ENCODE measurements around the gene NDUFAF5.
"Not testable (repeated sequence)": the region's sequence is repeated elsewhere in the genome, so short reads cannot be mapped to it uniquely, and the experiment has no call there.

The NDUFAF5 gene, protein sequence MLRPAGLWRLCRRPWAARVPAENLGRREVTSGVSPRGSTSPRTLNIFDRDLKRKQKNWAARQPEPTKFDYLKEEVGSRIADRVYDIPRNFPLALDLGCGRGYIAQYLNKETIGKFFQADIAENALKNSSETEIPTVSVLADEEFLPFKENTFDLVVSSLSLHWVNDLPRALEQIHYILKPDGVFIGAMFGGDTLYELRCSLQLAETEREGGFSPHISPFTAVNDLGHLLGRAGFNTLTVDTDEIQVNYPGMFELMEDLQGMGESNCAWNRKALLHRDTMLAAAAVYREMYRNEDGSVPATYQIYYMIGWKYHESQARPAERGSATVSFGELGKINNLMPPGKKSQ

DNA sequence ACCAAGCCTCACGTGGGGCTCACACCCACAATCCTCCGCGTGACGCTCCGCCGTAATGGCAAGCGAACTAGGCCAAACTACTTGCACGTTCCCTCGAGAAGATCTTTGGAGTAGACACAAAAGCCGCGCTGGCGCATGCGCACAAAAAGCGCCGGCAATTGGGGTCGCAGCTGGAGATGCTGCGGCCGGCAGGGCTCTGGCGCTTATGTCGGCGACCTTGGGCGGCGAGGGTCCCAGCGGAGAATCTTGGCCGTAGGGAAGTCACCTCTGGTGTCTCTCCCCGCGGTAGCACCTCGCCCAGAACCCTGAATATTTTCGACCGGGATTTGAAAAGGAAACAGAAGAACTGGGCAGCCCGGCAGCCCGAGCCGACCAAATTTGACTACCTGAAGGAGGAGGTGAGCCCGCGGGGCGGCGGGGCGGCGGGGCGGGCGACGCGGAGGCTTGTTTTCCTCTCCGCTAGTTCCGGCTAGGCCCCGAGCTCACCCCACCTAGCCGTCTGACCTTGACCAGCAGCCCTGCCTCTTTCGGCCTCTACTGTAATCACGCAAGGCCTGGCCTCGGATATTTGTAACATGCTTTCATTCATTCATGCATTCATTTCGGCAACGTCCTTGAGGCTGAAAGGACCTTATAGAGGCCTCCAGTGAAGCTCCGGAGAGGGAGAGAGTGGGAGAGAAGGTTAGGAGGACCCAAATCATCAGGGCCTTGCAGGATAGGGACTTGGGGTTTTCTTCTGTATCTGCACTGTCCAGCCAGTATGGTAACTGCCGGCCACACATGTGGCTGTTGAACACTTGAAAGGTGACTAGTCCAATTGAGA is at the start of gene NDUFAF5, which contains the start of gene ESF1:
Gene NDUFAF5 (plus strand): TSS at position 136 of the 823 bp plus-strand sequence. CDS start 41 bp downstream, at position 177.
Gene ESF1 (minus strand): TSS at position 27 of the 823 bp plus-strand sequence. CDS start 1,779 bp downstream, outside the sequence.
- DNase-seq (ENCODE audit: low read depth in 3 of 3, low spot score in 1 of 3) = peak; percentile 76 to 80 (median 79)

- DNase-seq (ENCODE audit: low read depth in 3 of 3, low spot score in 1 of 3) = no peak
Measured at GRCh38 chr20:13735826-13736225, 49.0 kb upstream of the NDUFAF5 start.

DNA sequence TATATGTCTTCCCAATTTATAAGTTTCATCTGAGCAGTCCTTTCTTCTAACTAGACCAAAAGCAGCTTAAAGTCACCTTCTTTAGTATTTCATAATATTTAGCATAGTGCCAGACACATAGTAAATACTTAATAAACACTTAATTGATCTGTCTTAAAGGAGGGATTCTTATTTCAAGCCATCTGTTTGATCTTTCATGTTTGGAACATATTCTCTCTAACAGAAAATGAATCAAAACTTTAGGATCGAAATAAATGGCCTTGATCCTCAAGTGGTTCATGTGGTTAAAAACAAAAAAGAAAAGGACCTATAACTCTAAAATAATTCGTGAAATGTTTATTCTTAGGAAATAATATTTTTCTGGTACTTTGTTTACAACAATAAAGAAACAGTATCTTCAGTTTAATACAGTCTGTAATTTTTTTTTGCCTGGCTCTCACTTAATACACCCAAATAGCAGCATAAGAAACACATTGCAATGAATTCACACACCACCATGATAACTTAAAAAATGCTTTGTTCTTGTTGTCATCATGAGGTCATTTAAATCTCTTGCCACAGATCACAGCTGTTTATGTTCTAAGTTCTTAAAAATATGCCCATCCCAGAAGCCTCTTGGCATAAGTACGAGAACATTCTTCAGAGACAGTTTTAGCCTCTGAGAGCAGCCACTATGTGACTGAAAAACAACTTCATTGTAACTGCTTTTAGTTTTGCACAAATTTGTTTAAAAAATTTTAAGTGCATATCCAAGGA is 48.2 kb upstream of the NDUFAF5 start:
- no peak for DNase-seq (ENCODE audit: low read depth in 3 of 3, low spot score in 1 of 3)

- DNase-seq (ENCODE audit: low read depth in 3 of 3, low spot score in 1 of 3) = not testable (repeated sequence)
Measured at GRCh38 chr20:13738187-13738586, 46.6 kb upstream of the NDUFAF5 start.

DNA sequence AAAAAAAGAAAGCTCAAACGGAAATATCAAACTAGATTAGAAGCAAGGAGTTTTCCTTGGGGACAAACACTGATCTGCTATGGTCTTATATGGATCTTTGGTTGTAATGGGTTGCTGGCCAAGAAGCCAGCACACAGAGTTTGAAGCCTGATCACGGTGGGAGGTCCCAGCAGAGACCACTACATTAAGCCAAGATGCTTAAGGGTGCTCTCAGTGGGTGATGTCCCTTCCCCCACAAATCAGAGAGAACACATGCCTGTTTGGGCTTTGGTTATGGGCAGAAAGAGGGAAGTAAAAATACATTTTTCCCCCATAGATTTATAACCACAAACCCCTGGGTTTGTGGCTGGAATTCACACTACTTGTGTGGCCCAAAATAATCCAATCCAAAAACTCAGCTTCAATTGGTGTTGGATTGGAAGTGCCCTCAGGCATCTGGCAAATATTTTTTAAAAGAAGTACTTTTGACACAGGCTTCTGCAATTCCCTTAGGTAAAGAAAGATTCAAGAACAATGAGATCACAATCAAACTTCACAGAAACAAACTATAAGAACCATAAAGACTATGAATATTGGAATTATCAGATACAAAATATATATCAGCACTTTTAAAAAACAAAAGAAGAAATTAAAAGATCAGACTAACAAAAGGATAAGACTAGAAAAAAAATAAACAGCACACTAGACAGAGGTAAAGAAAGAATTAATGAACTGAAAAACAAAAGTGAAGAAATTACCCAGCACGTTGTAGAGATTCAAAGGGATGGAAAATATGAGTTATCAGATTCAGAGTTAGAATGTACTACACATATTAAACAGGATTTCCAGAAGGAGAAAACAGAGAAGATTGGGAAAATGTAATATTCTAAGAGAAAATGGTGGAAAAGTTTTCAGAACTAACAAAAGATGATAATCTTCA is 44.8 kb upstream of the NDUFAF5 start:
- DNase-seq (ENCODE audit: low read depth in 3 of 3, low spot score in 1 of 3) = no peak

GRCh38 chr20:13741879-13742278 is 42.9 kb upstream of the NDUFAF5 start:
- DNase-seq (ENCODE audit: low read depth in 3 of 3, low spot score in 1 of 3) = no peak

DNA sequence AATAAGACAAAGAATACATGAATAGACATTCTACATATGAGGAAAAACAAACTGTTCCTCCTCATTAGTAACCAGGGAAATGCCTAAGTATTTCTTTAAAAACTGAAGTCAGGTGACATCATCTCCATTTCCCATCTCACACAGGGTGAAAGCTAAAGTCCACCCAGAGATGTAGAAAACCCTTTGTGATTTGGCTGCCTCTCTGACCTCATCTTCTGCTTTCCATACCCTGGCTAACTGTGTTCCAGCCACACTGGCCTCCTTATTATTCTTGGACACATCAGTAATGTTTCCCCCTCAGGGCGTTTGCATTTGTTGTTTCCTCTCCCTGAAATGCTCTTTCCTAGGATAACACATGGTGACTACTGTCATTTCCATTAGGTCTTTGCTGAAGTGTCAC is 40.5 kb upstream of the NDUFAF5 start:
- no peak for DNase-seq (ENCODE audit: low read depth in 3 of 3, low spot score in 1 of 3)

DNA sequence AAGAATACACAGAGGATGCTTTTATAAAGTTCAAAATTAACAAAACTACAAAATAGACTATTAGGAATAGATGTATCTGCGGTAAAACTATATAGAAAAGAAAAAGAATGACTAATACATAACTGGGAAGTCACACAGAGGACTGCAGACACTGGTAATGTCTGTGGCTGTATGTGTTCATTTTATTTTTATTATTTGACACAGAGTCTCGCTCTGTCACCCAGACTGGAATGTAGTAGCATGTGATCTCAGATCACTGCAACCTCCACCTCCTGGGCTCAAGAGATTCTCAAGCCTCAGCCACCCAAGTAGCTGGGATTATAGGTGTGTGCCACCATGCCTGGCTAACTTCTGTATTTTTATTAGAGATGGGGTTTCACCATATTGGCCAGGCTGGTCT is 39.0 kb upstream of the NDUFAF5 start:
- DNase-seq (ENCODE audit: low read depth in 3 of 3, low spot score in 1 of 3) = no peak

GRCh38 chr20:13749811-13750210 is 35.0 kb upstream of the NDUFAF5 start:
- no peak for DNase-seq (ENCODE audit: low read depth in 3 of 3, low spot score in 1 of 3)

GRCh38 chr20:13753436-13754036 is 31.3 kb upstream of the NDUFAF5 start:
- DNase-seq (ENCODE audit: low read depth in 3 of 3, low spot score in 1 of 3) = no peak

DNA sequence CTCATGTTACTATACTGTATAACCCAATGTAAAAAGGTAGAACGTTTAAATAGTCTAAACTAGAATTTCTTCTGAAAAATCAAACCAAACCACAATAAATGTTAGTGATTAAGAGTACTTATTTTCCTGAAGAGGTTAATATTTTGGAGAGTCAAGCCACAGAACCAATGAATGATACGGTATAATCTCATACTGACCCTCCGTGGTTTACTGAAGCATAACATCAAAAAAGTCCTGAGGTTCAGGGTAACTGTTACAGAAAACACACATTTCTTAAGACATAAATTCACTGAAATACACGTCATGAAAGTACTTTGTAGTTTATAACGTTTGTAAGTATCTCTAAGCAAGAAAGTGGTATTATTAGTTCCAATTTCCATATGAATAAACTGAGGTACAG is 29.0 kb upstream of the NDUFAF5 start:
- no peak for DNase-seq (ENCODE audit: low read depth in 3 of 3, low spot score in 1 of 3)

DNA sequence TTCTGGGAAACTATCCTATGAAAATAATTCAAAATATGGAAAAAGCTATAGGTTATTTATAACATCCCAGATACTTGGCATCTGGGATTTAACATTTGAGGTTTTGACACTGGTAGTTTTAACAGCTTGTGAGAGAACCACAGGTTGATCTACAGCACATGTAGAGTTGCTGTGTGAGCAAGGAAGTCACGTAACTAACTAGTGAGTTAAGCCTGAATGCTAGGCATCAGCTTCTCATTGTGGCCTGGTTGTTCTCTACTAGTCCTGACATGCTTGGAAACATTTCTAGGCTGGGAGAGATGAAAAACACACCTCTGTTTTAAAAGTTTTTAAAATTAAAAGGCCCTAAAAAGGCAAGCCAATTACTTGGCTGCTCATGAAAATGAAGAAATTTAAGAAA is 28.3 kb upstream of the NDUFAF5 start:
- no peak for DNase-seq (ENCODE audit: low read depth in 3 of 3, low spot score in 1 of 3)

GRCh38 chr20:13758884-13759283 is 25.9 kb upstream of the NDUFAF5 start:
- no peak for DNase-seq (ENCODE audit: low read depth in 3 of 3, low spot score in 1 of 3)

GRCh38 chr20:13760451-13760946 is 24.3 kb upstream of the NDUFAF5 start:
- not testable (repeated sequence) for DNase-seq (ENCODE audit: low read depth in 3 of 3, low spot score in 1 of 3)

GRCh38 chr20:13765299-13765698 is 19.5 kb upstream of the NDUFAF5 start:
- DNase-seq (ENCODE audit: low read depth in 3 of 3, low spot score in 1 of 3) = no peak

DNA sequence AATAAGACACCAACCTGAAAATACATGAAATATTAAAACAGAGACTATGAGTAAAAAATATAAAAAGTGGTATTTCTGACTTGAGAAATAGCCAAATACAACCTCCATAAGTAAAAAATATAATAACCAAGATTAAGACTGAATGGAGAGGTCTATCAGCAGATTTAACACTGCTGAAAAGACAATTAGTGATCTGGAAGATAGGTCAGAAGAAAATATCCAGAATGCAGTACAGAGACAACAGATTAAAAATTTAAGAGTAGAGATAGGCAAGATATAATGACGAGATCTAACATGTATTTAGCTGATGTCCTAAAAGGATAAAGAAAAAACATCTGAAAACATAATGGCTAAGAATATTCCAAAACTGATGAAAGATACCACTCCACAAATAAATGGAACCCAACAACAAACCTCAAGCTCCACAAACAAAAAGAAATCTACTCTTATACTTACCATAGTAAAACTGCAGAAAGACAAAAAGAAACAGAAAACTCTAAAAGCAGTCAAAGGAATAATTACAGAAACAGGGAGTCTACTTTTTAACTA is 18.9 kb upstream of the NDUFAF5 start:
- no peak for DNase-seq (ENCODE audit: low read depth in 3 of 3, low spot score in 1 of 3)

DNA sequence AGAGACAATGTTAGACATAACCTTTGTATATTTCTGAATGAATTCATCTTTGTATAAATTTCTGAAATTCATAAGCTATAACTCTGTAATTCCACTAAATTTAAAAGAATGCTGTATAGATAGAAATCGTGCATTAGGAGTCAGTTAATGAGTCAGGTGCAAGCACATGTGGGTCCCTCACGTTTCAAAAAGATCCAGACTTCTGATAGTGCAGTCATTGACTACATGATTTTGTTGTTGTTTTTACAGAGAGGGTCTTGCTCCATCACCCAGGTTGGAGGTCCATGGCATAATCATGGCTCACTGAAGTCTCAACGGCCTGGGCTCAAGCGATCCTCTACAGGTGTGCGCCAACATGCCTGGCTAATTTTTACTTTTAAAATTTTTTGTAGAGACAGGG is 14.7 kb upstream of the NDUFAF5 start:
- no peak for DNase-seq (ENCODE audit: low read depth in 3 of 3, low spot score in 1 of 3)

DNA sequence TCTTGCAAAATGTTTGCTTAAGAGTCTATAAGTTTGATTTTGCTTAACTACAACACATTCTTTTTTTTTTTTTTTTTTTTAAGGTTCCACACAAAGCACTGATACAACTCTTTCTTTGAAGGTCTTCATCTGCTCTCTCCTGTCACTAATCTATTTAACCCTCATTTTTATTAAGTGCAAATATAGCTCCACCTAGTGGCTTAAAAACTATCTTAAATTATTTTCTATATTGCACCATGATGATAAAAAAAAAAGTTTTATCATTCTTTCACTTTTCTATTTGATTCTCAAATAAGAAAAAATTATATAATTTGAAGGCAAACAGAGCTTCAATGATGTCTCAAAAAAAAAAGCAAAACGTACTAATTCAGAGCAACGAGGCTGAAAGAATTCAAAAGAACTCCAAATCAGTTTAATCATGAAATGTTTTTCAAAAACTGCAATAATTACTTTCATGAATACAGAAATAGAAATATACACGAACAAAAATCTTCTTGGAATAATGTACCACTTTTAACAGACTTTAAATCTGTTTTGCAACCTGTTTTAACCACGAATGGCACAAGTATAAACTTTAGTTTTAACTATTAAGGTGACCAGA is 12.9 kb upstream of the NDUFAF5 start:
- no peak for DNase-seq (ENCODE audit: low read depth in 3 of 3, low spot score in 1 of 3)

GRCh38 chr20:13772529-13772928 is 12.3 kb upstream of the NDUFAF5 start:
- DNase-seq (ENCODE audit: low read depth in 3 of 3, low spot score in 1 of 3) = no peak
